Measurements from ENCODE around the gene TASP1.
"Not testable (repeated sequence)": the region's sequence is repeated elsewhere in the genome, so short reads cannot be mapped to it uniquely, and the experiment has no call there.

TASP1 gene

GRCh38 chr20:13619415-13619814 lies 19.3 kb downstream of the TASP1 start:
- not testable (repeated sequence) for DNase-seq; H3K4me3 Mint-ChIP-seq; H3K9me3 Mint-ChIP-seq; H3K4me1 Mint-ChIP-seq (ENCODE audit: low read depth); H3K27me3 Mint-ChIP-seq; H3K27ac Mint-ChIP-seq
- peaks cover 64% of the 10 kb centered on the region for H3K36me3 Mint-ChIP-seq (ENCODE audit: low read depth)

GRCh38 chr20:13618456-13618855 lies 20.3 kb downstream of the TASP1 start:
- H3K36me3 Mint-ChIP-seq (ENCODE audit: low read depth), result peaks cover 61% of the 10 kb centered on the region
- DNase-seq; H3K27me3 Mint-ChIP-seq; H3K27ac Mint-ChIP-seq; H3K9me3 Mint-ChIP-seq; H3K4me1 Mint-ChIP-seq (ENCODE audit: low read depth); H3K4me3 Mint-ChIP-seq: not testable (repeated sequence)

- not testable (repeated sequence) for H3K4me3 Mint-ChIP-seq; H3K27ac Mint-ChIP-seq; DNase-seq; H3K27me3 Mint-ChIP-seq; H3K9me3 Mint-ChIP-seq; H3K4me1 Mint-ChIP-seq (ENCODE audit: low read depth)
- peaks cover 54% of the 10 kb centered on the region for H3K36me3 Mint-ChIP-seq (ENCODE audit: low read depth)
Observed at GRCh38 chr20:13617585-13617984, 21.1 kb downstream of the TASP1 start.

GRCh38 chr20:13616713-13617112 lies 22.0 kb downstream of the TASP1 start:
- DNase-seq; H3K4me3 Mint-ChIP-seq; H3K27ac Mint-ChIP-seq; H3K27me3 Mint-ChIP-seq; H3K9me3 Mint-ChIP-seq; H3K4me1 Mint-ChIP-seq (ENCODE audit: low read depth): not testable (repeated sequence)
- H3K36me3 Mint-ChIP-seq (ENCODE audit: low read depth), result peaks cover 46% of the 10 kb centered on the region

- DNase-seq, result no peak
- Mint-ChIP-seq H3K36me3 (ENCODE audit: low read depth) (peaks cover 50% of the 10 kb centered on the region), H3K4me3 (no peak overlapping the region), H3K9me3 (no peaks in the 10 kb centered on the region), H3K27ac (no peak overlapping the region), H3K27me3 (no peaks in the 10 kb centered on the region), H3K4me1 (ENCODE audit: low read depth) (no peaks in the 10 kb centered on the region)
Observed at GRCh38 chr20:13613917-13614316, 24.8 kb downstream of the TASP1 start.

GRCh38 chr20:13611611-13612125 lies 27.1 kb downstream of the TASP1 start:
- Mint-ChIP-seq H3K4me1 (ENCODE audit: low read depth) (no peaks in the 10 kb centered on the region), H3K27ac (no peak overlapping the region), H3K27me3 (no peaks in the 10 kb centered on the region), H3K9me3 (no peaks in the 10 kb centered on the region), H3K36me3 (ENCODE audit: low read depth) (peaks cover 53% of the 10 kb centered on the region), H3K4me3 (no peak overlapping the region)
- no peak for DNase-seq

GRCh38 chr20:13610184-13610583 lies 28.5 kb downstream of the TASP1 start:
- Mint-ChIP-seq H3K27me3 (no peaks in the 10 kb centered on the region), H3K4me1 (ENCODE audit: low read depth) (no peaks in the 10 kb centered on the region), H3K36me3 (ENCODE audit: low read depth) (peaks cover 52% of the 10 kb centered on the region), H3K27ac (no peak overlapping the region), H3K9me3 (no peaks in the 10 kb centered on the region), H3K4me3 (no peak overlapping the region)
- no peak for DNase-seq

GRCh38 chr20:13608066-13608465 lies 30.7 kb downstream of the TASP1 start:
- Mint-ChIP-seq H3K4me3 (no peak overlapping the region), H3K4me1 (ENCODE audit: low read depth) (no peaks in the 10 kb centered on the region), H3K27me3 (no peaks in the 10 kb centered on the region), H3K9me3 (no peaks in the 10 kb centered on the region), H3K36me3 (ENCODE audit: low read depth) (peaks cover 66% of the 10 kb centered on the region), H3K27ac (no peak overlapping the region)
- no peak for DNase-seq

- Mint-ChIP-seq H3K4me1 (ENCODE audit: low read depth) (peaks cover 16% of the 10 kb centered on the region), H3K9me3 (peaks cover 12% of the 10 kb centered on the region), H3K36me3 (ENCODE audit: low read depth) (peaks cover 52% of the 10 kb centered on the region)
- not testable (repeated sequence) for DNase-seq, H3K4me3 Mint-ChIP-seq, H3K27me3 Mint-ChIP-seq, H3K27ac Mint-ChIP-seq
Observed at GRCh38 chr20:13593423-13593822, 45.3 kb downstream of the TASP1 start.

- H3K36me3 Mint-ChIP-seq (ENCODE audit: low read depth), result peaks cover 66% of the 10 kb centered on the region
- H3K27ac Mint-ChIP-seq, result no peak overlapping the region
- peaks cover 2% of the 10 kb centered on the region for H3K4me1 Mint-ChIP-seq (ENCODE audit: low read depth)
- no peaks in the 10 kb centered on the region for H3K27me3 Mint-ChIP-seq
- peaks cover 18% of the 10 kb centered on the region for H3K9me3 Mint-ChIP-seq
- no peak for DNase-seq
- no peak overlapping the region for H3K4me3 Mint-ChIP-seq
Observed at GRCh38 chr20:13588049-13588448, 50.7 kb downstream of the TASP1 start.

- DNase-seq, result no peak
- no peaks in the 10 kb centered on the region for H3K27me3 Mint-ChIP-seq
- peaks cover 67% of the 10 kb centered on the region for H3K36me3 Mint-ChIP-seq (ENCODE audit: low read depth)
- H3K4me3 Mint-ChIP-seq, result no peak overlapping the region
- peaks cover 18% of the 10 kb centered on the region for H3K9me3 Mint-ChIP-seq
- no peak overlapping the region for H3K27ac Mint-ChIP-seq
- peaks cover 2% of the 10 kb centered on the region for H3K4me1 Mint-ChIP-seq (ENCODE audit: low read depth)
Observed at GRCh38 chr20:13587370-13587769, 51.4 kb downstream of the TASP1 start.

- Mint-ChIP-seq H3K36me3 (ENCODE audit: low read depth) (peaks cover 71% of the 10 kb centered on the region), H3K27me3 (no peaks in the 10 kb centered on the region), H3K9me3 (peaks cover 18% of the 10 kb centered on the region), H3K4me3 (no peak overlapping the region), H3K27ac (no peak overlapping the region), H3K4me1 (ENCODE audit: low read depth) (peaks cover 2% of the 10 kb centered on the region)
- no peak for DNase-seq
Observed at GRCh38 chr20:13586133-13586532, 52.6 kb downstream of the TASP1 start.

GRCh38 chr20:13581451-13581850 lies 57.3 kb downstream of the TASP1 start:
- Mint-ChIP-seq H3K27me3 (no peaks in the 10 kb centered on the region), H3K27ac (no peak overlapping the region), H3K9me3 (peaks cover 10% of the 10 kb centered on the region), H3K36me3 (ENCODE audit: low read depth) (peaks cover 82% of the 10 kb centered on the region), H3K4me1 (ENCODE audit: low read depth) (no peaks in the 10 kb centered on the region), H3K4me3 (no peak overlapping the region)
- DNase-seq, result no peak

GRCh38 chr20:13580707-13581106 lies 58.0 kb downstream of the TASP1 start:
- Mint-ChIP-seq H3K36me3 (ENCODE audit: low read depth) (peaks cover 81% of the 10 kb centered on the region), H3K27me3 (no peaks in the 10 kb centered on the region), H3K4me1 (ENCODE audit: low read depth) (no peaks in the 10 kb centered on the region), H3K27ac (no peak overlapping the region), H3K4me3 (no peak overlapping the region), H3K9me3 (peaks cover 5% of the 10 kb centered on the region)
- DNase-seq, result no peak

GRCh38 chr20:13574071-13574470 lies 64.7 kb downstream of the TASP1 start:
- peaks cover 69% of the 10 kb centered on the region for H3K36me3 Mint-ChIP-seq (ENCODE audit: low read depth)
- DNase-seq, result no peak
- H3K27me3 Mint-ChIP-seq, result no peaks in the 10 kb centered on the region
- H3K9me3 Mint-ChIP-seq, result peaks cover 5% of the 10 kb centered on the region
- H3K4me1 Mint-ChIP-seq (ENCODE audit: low read depth), result no peaks in the 10 kb centered on the region
- no peak overlapping the region for H3K4me3 Mint-ChIP-seq
- no peak overlapping the region for H3K27ac Mint-ChIP-seq

GRCh38 chr20:13571662-13572061 lies 67.1 kb downstream of the TASP1 start:
- no peak overlapping the region for H3K27ac Mint-ChIP-seq
- peaks cover 8% of the 10 kb centered on the region for H3K9me3 Mint-ChIP-seq
- H3K4me1 Mint-ChIP-seq (ENCODE audit: low read depth), result no peaks in the 10 kb centered on the region
- H3K36me3 Mint-ChIP-seq (ENCODE audit: low read depth), result peaks cover 64% of the 10 kb centered on the region
- no peaks in the 10 kb centered on the region for H3K27me3 Mint-ChIP-seq
- no peak overlapping the region for H3K4me3 Mint-ChIP-seq
- no peak for DNase-seq
